DND-41 (cell line): ENCODE data around the gene TMED4.

Experiments used
- CTCF ChIP-seq: IDR thresholded peaks from 2 replicates; pipeline ENCODE4 v1.5.1; 2012; ENCODE audit warnings: borderline replicate concordance, low read length, moderate library complexity, mild to moderate bottlenecking; ENCODE audit not compliant: poor library complexity, severe bottlenecking; ENCODE audit errors: extremely low read depth
- EZH2 ChIP-seq: IDR thresholded peaks from 3 replicates; pipeline ENCODE4 v1.6.1; 2012; ENCODE audit warnings: borderline replicate concordance, low read depth, mild to moderate bottlenecking, moderate library complexity, low read length, inconsistent platforms; ENCODE audit not compliant: severe bottlenecking

DNA sequence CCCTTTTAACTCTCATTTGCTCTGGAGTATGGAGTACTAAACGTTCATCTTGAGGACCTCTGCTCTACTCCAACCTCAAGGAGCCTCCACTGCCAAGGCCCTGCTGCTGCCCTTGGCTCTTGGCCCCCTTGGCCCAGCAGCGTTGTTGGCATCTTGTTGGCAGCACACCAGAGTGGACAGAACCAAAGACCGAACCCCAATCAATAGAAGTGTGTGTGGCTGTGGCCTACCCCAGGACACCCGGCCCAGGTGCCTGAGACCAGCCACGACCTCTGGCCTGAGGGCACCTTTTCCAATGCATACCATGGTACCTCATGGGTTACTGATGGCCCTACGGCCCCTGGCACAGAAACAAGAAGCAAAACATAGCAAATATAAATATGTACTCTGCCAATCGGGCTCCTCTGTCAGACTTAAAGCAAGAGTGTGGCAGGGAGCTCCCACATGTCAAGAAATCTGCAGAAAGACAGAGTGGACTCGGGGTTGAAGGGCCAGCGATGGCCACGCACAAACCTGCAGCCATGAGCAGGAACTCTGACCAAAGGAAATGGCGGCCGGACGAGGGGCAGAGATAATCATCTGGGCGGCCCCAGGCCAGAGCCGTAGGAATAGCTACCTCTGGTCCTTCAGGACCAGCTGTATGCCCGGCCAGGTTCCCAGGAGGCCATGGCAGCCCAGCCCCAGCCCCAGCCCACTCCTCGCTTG lies 43.8 kb downstream of the TMED4 start:
- TF ChIP-seq CTCF: no peak
- TF ChIP-seq EZH2: no peak
